ENCODE results near the gene GOLGB1. TPM values are rescaled to one million over a fixed set of nuclear protein-coding genes. Genes with fewer than 3 reads are reported as not detected.

The GOLGB1 gene
- total and polyA plus RNA-seq, 4 donors, result 10.1 to 58.8 (median 33.0) TPM

DNA sequence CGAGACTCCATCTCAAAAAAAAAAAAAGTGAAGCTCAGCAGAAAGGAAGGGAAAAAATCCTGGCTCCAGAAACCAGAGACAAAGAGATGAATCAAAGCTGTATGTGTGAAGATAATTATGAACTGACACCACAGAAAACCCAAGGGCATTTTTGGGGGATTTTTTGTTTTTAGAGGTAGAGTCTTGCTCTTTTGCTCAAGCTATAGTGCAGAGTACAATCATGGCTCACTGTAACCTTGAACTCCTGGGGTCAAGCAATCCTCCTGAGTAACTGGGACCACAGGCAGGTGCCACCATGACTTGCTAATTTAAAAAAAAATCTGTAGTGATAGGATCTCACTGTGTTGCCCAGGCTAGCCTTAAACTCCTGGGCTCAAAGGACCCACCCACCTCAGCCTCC, 111.6 kb downstream of the GOLGB1 start:
- DNase-seq (ENCODE audit: low spot score), result no peak
- Histone ChIP-seq H3K9me3 (ENCODE audit: control insufficient read depth in 4 of 4, low read length in 3 of 4) (no peaks in the 10 kb centered on the region), H3K4me1 (ENCODE audit: control insufficient read depth in 4 of 4, insufficient read depth in 4 of 4, low read length in 3 of 4) (no peaks in the 10 kb centered on the region), H3K27me3 (ENCODE audit: control insufficient read depth in 4 of 4, insufficient read depth in 4 of 4, low read length in 3 of 4) (no peaks in the 10 kb centered on the region), H3K27ac (ENCODE audit: low read depth in 1 of 2, low read length in 2 of 2) (no peak overlapping the region), H3K9ac (ENCODE audit: low read depth in 1 of 2, low read length in 2 of 2) (no peak overlapping the region), H3K4me3 (ENCODE audit: low read depth in 1 of 3, low read length in 3 of 3) (no peak overlapping the region), H3K36me3 (ENCODE audit: control insufficient read depth in 4 of 4, insufficient read depth in 3 of 4, low read depth in 1 of 4, low read length in 3 of 4) (peaks cover 0 to 26% (median 15%) of the 10 kb centered on the region in 4 donors)
- WGBS, result 97% methylated on average over 1 of the region's 1 CpG
- no peak for TF ChIP-seq TAF1 (conservative IDR thresholded peaks at IDR 0.05)
- TF ChIP-seq, protein P1, sequence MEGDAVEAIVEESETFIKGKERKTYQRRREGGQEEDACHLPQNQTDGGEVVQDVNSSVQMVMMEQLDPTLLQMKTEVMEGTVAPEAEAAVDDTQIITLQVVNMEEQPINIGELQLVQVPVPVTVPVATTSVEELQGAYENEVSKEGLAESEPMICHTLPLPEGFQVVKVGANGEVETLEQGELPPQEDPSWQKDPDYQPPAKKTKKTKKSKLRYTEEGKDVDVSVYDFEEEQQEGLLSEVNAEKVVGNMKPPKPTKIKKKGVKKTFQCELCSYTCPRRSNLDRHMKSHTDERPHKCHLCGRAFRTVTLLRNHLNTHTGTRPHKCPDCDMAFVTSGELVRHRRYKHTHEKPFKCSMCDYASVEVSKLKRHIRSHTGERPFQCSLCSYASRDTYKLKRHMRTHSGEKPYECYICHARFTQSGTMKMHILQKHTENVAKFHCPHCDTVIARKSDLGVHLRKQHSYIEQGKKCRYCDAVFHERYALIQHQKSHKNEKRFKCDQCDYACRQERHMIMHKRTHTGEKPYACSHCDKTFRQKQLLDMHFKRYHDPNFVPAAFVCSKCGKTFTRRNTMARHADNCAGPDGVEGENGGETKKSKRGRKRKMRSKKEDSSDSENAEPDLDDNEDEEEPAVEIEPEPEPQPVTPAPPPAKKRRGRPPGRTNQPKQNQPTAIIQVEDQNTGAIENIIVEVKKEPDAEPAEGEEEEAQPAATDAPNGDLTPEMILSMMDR (IDR thresholded peaks at IDR 0.05; ENCODE audit: low read depth, low read length, missing input control), result no peak

GRCh38 chr3:121630355-121630754, 119.2 kb downstream of the GOLGB1 start:
- DNase-seq (ENCODE audit: low spot score), result no peak
- no peaks in the 10 kb centered on the region for H3K4me1 ChIP-seq (ENCODE audit: control insufficient read depth in 4 of 4, insufficient read depth in 4 of 4, low read length in 3 of 4)
- no peaks in the 10 kb centered on the region for H3K9me3 ChIP-seq (ENCODE audit: control insufficient read depth in 4 of 4, low read length in 3 of 4)
- WGBS, result 95% methylated on average over 1 of the region's 1 CpG
- no peak overlapping the region for H3K9ac ChIP-seq (ENCODE audit: low read depth in 1 of 2, low read length in 2 of 2)
- H3K4me3 ChIP-seq (ENCODE audit: low read depth in 1 of 3, low read length in 3 of 3), result no peak overlapping the region
- peaks cover 0 to 21% (median 14%) of the 10 kb centered on the region in 4 donors for H3K36me3 ChIP-seq (ENCODE audit: control insufficient read depth in 4 of 4, insufficient read depth in 3 of 4, low read depth in 1 of 4, low read length in 3 of 4)
- no peak for TF ChIP-seq TAF1 (conservative IDR thresholded peaks at IDR 0.05)
- H3K27ac ChIP-seq (ENCODE audit: low read depth in 1 of 2, low read length in 2 of 2), result no peak overlapping the region
- no peaks in the 10 kb centered on the region for H3K27me3 ChIP-seq (ENCODE audit: control insufficient read depth in 4 of 4, insufficient read depth in 4 of 4, low read length in 3 of 4)

- H3K36me3 ChIP-seq (ENCODE audit: control insufficient read depth in 4 of 4, insufficient read depth in 3 of 4, low read depth in 1 of 4, low read length in 3 of 4), result peaks cover 0 to 21% (median 12%) of the 10 kb centered on the region in 4 donors
- no peak for DNase-seq (ENCODE audit: low spot score)
- H3K4me1 ChIP-seq (ENCODE audit: control insufficient read depth in 4 of 4, insufficient read depth in 4 of 4, low read length in 3 of 4), result no peaks in the 10 kb centered on the region
- no peak overlapping the region for H3K27ac ChIP-seq (ENCODE audit: low read depth in 1 of 2, low read length in 2 of 2)
- no peak overlapping the region for H3K9ac ChIP-seq (ENCODE audit: low read depth in 1 of 2, low read length in 2 of 2)
- 95% methylated on average over 6 of the region's 6 CpGs for WGBS
- no peak overlapping the region for H3K4me3 ChIP-seq (ENCODE audit: low read depth in 1 of 3, low read length in 3 of 3)
- no peak for TF ChIP-seq TAF1 (conservative IDR thresholded peaks at IDR 0.05)
- no peak for TF ChIP-seq SP1 (IDR thresholded peaks at IDR 0.05)
- TF ChIP-seq REST (IDR thresholded peaks at IDR 0.05), result no peak
- TF ChIP-seq GABPA (IDR thresholded peaks at IDR 0.05 in 1 of 2, conservative IDR thresholded peaks at IDR 0.05 in 1 of 2), result no peak
- no peak for TF ChIP-seq RXRA (IDR thresholded peaks at IDR 0.05)
- TF ChIP-seq, protein P2, sequence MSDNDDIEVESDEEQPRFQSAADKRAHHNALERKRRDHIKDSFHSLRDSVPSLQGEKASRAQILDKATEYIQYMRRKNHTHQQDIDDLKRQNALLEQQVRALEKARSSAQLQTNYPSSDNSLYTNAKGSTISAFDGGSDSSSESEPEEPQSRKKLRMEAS (IDR thresholded peaks at IDR 0.05), result no peak
- no peak for TF ChIP-seq NR2F2 (IDR thresholded peaks at IDR 0.05)
- no peak for TF ChIP-seq JUND (IDR thresholded peaks at IDR 0.05)
- no peak for TF ChIP-seq FOXA1 (IDR thresholded peaks at IDR 0.05)
- no peaks in the 10 kb centered on the region for H3K9me3 ChIP-seq (ENCODE audit: control insufficient read depth in 4 of 4, low read length in 3 of 4)
- no peaks in the 10 kb centered on the region for H3K27me3 ChIP-seq (ENCODE audit: control insufficient read depth in 4 of 4, insufficient read depth in 4 of 4, low read length in 3 of 4)
These were observed 119.9 kb downstream of the GOLGB1 start for GRCh38 chr3:121629601-121630000.
